MM.1S (cell line): ENCODE measurements around the gene MAT2A.

ENCODE experiments used
- CTCF ChIP-seq: fragments of 300-600 bp; sonication (generic); IDR thresholded peaks from 2 replicates; pipeline ENCODE4 v1.5.1; 2016; ENCODE audit warnings: antibody characterized with exemption, low read length, mixed read lengths
- EZH2 ChIP-seq: fragments of 300-600 bp; sonication (generic); optimal IDR thresholded peaks from 2 replicates; pipeline ENCODE3; 2017; ENCODE audit warnings: low read depth, mild to moderate bottlenecking, antibody characterized with exemption, low read length, mixed read lengths
- EZH2phosphoT487 ChIP-seq: fragments of 300-600 bp; sonication (generic); IDR thresholded peaks from 2 replicates; pipeline ENCODE4 v1.6.1; 2018; ENCODE audit warnings: antibody characterized with exemption, low read length

GRCh38 chr2:85536479-85536878 is 2.5 kb upstream of the MAT2A start:
- TF ChIP-seq EZH2 (no peak), CTCF (no peak), EZH2phosphoT487 (no peak)
